Breast epithelium (tissue), 4 donors: ENCODE measurements around the gene NPR2. TPM values are rescaled to one million over a fixed set of nuclear protein-coding genes. Genes with fewer than 3 reads are reported as not detected.

Experiments used
- DNase-seq, 2 donors: peaks; one replicate each; pipeline ENCODE4 v3.0.0-alpha.2; 2019; ENCODE audit warnings: low spot score in 2 of 2
- H3K27ac ChIP-seq, 2 donors: fragments of 200-600 bp; sonication (generic) in 1 of 2; one replicate each; pipeline ENCODE4 v1.5.1; 2016 to 2019; ENCODE audit warnings: mild to moderate bottlenecking in 1 of 2
- H3K27me3 ChIP-seq, 2 donors: fragments of 200-600 bp; sonication (generic) in 1 of 2; one replicate each; pipeline versions ENCODE4 v1.5.1 to v1.6.0; 2017 to 2019; ENCODE audit warnings: control low read depth in 1 of 2, mild to moderate bottlenecking in 1 of 2
- H3K36me3 ChIP-seq: fragments of 200-600 bp; one replicate; pipeline ENCODE4 v1.5.1; 2019
- H3K4me1 ChIP-seq, 2 donors: fragments of 200-600 bp; sonication (generic); one replicate each; pipeline ENCODE4 v1.5.1; 2016 to 2019; ENCODE audit warnings: control low read depth in 1 of 2
- H3K4me3 ChIP-seq, 3 donors: fragments of 200-600 bp; sonication (generic); 1 replicate in 2 of 3; 2 replicates in 1 of 3; pipeline ENCODE4 v1.5.1; 2016 to 2019; ENCODE audit warnings: mild to moderate bottlenecking in 3 of 3, moderate library complexity in 2 of 3
- H3K9me3 ChIP-seq, 2 donors: fragments of 200-600 bp; sonication (generic) in 1 of 2; one replicate each; pipeline ENCODE4 v1.5.1; 2016 to 2019; ENCODE audit warnings: control low read depth in 1 of 2
- POLR2A ChIP-seq: fragments of 450-650 bp; IDR thresholded peaks from one replicate; pipeline ENCODE4 v1.6.1; 2016; ENCODE audit warnings: antibody characterized with exemption, mild to moderate bottlenecking, moderate library complexity
- POLR2AphosphoS5 ChIP-seq, 3 donors: sonication (generic); formaldehyde crosslinking; IDR thresholded peaks; one replicate each; pipeline ENCODE4 v1.6.1; 2017; ENCODE audit warnings: antibody characterized with exemption in 3 of 3
- intact Hi-C: fragments of 100-400 bp; cut with DNase I; formaldehyde crosslinking; loops from one replicate; pipeline ENCODE4 v1.15.1; 2023; ENCODE audit warnings: low total_unique reads
- total RNA-seq, 3 donors: library from RNA; depleted of rRNA; stranded (reverse); fragments of >200 nt; gene quantifications; one replicate each; pipeline ENCODE4 v1.1.0, GENCODE V29; 2016
- TF ChIP-seq, protein P1 (sequence below), 3 donors: fragments of 450-650 bp; IDR thresholded peaks; one replicate each; pipeline ENCODE4 v1.5.1; 2016 to 2017; ENCODE audit warnings: antibody characterized with exemption in 3 of 3, mild to moderate bottlenecking in 3 of 3, moderate library complexity in 3 of 3

Gene NPR2
- total RNA-seq, 3 donors from 2014 or later, result 10.2 to 34.2 (median 14.7) TPM

DNA sequence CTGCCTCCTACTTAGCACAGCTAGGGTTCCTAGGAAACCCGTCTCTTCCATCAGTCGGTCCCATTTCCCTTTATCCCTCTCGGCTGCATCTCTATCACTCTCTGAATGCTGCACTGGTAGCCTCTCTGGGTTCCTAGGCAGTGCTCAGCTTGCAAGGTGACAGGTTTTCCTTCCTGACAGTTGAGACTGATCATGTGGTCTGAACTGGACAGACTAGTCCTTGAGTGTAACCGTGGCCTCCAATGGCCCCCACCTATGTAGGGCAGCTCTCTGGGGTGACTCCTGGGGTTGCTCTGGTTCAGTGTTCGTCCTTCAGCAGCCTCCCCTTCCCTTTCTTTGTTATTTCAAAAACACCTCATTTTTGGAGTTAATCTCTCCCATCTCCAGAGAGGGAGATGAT is 41.4 kb downstream of the NPR2 start:
- peaks cover 4 to 16% of the 10 kb centered on the region in 2 donors for H3K4me1 ChIP-seq
- no peaks in the 10 kb centered on the region for H3K27me3 ChIP-seq
- H3K9me3 ChIP-seq, result no peaks in the 10 kb centered on the region
- intact Hi-C loops, result loop anchor here (5.0 to 10.0 kb wide), 2 partner anchors 176 to 1902 kb away; partner anchors contain the start of genes CCDC107 and RMRP
- H3K4me3 ChIP-seq, result no peak overlapping the region
- TF ChIP-seq POLR2AphosphoS5 (IDR thresholded peaks at IDR 0.05) (peak in 1 of 3 donors; percentile 8), POLR2A (no peak)
- TF ChIP-seq, protein P1, sequence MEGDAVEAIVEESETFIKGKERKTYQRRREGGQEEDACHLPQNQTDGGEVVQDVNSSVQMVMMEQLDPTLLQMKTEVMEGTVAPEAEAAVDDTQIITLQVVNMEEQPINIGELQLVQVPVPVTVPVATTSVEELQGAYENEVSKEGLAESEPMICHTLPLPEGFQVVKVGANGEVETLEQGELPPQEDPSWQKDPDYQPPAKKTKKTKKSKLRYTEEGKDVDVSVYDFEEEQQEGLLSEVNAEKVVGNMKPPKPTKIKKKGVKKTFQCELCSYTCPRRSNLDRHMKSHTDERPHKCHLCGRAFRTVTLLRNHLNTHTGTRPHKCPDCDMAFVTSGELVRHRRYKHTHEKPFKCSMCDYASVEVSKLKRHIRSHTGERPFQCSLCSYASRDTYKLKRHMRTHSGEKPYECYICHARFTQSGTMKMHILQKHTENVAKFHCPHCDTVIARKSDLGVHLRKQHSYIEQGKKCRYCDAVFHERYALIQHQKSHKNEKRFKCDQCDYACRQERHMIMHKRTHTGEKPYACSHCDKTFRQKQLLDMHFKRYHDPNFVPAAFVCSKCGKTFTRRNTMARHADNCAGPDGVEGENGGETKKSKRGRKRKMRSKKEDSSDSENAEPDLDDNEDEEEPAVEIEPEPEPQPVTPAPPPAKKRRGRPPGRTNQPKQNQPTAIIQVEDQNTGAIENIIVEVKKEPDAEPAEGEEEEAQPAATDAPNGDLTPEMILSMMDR (IDR thresholded peaks at IDR 0.05), result no peak
- peak overlapping the region; percentile 85 to 93 for H3K27ac ChIP-seq
- H3K36me3 ChIP-seq, result no peaks in the 10 kb centered on the region
- peak; percentile 62 for DNase-seq

DNA sequence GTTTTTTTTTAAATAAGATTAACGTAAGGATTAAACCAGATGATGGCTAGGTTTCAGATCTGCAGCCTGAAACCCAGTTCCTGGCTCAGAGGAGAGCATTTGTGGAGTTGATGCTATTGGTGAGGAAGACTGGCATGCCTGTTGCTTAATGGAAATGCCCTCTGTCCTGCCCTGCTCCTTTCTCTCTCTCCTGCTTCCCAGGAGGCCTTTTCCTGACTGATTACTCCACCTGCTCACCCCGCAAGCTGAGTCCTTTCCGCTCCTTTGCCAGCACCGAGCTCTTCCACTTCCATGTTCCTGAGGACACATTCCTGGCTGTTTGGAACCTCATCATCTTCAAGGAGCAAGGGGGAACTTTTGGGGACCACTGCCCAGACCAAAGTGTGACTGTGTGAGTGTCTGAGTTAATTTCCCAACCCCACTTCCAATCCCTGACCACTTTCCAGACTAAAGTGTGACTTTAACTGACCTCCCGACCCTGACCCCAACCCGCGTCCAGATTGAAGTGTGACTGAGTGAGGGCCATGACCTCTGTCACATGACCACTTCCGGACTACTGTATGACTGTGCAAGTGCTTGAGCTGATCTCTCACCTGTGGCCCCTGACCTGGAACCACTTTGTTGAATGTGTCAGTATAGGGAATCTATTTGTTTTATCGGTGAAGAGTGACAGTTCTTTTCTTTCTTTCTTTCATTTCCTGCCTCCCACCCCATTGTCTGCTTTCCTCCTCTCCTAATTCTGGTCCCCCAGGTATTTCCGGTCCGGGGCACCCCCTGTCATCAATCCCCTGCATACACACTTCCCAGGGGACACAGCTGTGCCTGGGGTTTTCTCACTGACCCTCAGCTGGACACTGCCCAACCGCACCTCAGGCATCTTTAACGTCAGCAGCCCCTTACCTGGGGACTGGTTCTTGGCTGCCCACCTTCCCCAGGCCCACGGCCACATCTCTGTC is 43.1 kb downstream of the NPR2 start:
- Histone ChIP-seq H3K27ac (peak overlapping the region; percentile 85 to 93), H3K36me3 (no peaks in the 10 kb centered on the region), H3K4me3 (no peak overlapping the region), H3K9me3 (no peaks in the 10 kb centered on the region), H3K4me1 (peaks cover 4 to 16% of the 10 kb centered on the region in 2 donors), H3K27me3 (no peaks in the 10 kb centered on the region)
- intact Hi-C loops, result loop anchor here (5.0 to 10.0 kb wide), 2 partner anchors 177 to 1900 kb away; partner anchors contain the start of genes CCDC107 and RMRP
- no peak for TF ChIP-seq POLR2A
- no peak for DNase-seq

DNA sequence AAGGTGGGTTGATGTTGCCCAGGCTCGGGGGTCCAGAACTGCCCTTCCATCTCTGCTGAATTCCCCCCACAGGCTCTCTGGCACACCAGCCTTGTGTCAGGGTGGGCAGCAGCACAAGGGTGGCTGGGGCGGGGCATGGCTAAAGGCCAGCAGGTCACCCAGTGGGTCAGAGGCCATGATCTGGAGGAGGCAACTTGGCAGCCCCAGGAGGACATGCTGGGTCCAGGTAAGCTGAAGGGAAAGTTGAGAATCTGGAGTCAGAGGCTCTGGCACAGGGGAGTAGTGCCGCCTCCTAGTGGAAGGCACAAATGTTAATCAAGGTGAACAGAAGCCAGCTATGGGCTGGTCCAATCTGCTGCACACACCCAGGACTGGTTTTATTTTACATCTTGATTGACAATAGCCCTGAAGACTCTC is 43.8 kb downstream of the NPR2 start:
- no peak for DNase-seq
- Histone ChIP-seq H3K4me1 (peaks cover 4 to 16% of the 10 kb centered on the region in 2 donors), H3K27me3 (no peaks in the 10 kb centered on the region), H3K4me3 (no peak overlapping the region), H3K36me3 (no peaks in the 10 kb centered on the region), H3K9me3 (no peaks in the 10 kb centered on the region), H3K27ac (peak overlapping the region; percentile 85 to 93)
- TF ChIP-seq POLR2AphosphoS5 (IDR thresholded peaks at IDR 0.05) (no peak), POLR2A (no peak)
- TF ChIP-seq, protein P1 (IDR thresholded peaks at IDR 0.05), result peak in 1 of 3 donors; percentile 17
- intact Hi-C loops, result loop anchor here (10.0 kb wide), 1 partner anchor 1900 kb away; no protein-coding TSS in a partner anchor

DNA sequence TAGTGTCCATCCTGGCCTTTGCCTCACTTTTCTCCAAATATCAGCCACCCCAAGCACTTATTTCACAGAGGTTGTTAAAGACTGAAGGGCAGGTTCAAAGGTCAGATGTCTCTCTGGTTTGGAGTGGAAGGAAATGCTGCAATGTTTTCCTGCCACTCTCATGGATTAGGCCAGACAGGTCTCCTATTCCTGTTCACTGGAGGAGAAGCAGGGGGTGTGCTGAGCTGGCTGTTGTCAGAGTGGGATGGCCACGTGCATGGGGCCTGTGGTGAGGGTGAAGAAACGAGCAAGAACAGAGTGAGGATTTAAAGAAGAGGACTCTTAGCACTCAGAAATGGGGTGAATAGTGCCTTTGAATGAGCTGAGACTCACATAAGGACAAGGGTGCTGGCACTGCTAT is 44.4 kb downstream of the NPR2 start:
- peaks cover 4 to 16% of the 10 kb centered on the region in 2 donors for H3K4me1 ChIP-seq
- TF ChIP-seq, protein P1 (IDR thresholded peaks at IDR 0.05), result no peak
- no peak for TF ChIP-seq POLR2AphosphoS5 (IDR thresholded peaks at IDR 0.05)
- no peak for TF ChIP-seq POLR2A
- no peak overlapping the region for H3K4me3 ChIP-seq
- peak overlapping the region in 1 of 2 donors; percentile 93 for H3K27ac ChIP-seq
- intact Hi-C loops, result loop anchor here (10.0 kb wide), 1 partner anchor 1899 kb away; no protein-coding TSS in a partner anchor
- H3K9me3 ChIP-seq, result no peaks in the 10 kb centered on the region
- no peak for DNase-seq
- no peaks in the 10 kb centered on the region for H3K27me3 ChIP-seq
- H3K36me3 ChIP-seq, result no peaks in the 10 kb centered on the region

DNA sequence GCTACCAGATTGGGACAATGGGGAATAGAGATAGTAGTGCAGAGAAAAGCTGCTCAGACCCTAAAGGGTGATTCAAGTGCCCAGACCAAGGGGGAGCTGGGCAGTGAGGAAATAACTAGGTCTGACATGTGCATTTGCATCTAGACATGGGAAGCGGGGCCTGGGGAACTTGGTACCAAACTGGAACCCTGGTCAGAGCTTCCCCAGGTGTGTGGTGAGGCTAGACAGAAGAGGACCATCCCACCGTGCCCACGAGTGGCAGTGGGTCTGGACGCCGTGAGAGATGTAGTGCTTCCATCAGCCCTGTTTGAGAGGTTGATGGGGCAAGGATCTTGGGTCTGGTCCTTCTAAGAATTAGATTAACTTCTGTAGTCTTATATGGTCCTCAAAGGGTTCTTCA is 45.2 kb downstream of the NPR2 start:
- H3K27me3 ChIP-seq, result no peaks in the 10 kb centered on the region
- no peak overlapping the region for H3K27ac ChIP-seq
- H3K9me3 ChIP-seq, result no peaks in the 10 kb centered on the region
- TF ChIP-seq POLR2A (no peak), POLR2AphosphoS5 (IDR thresholded peaks at IDR 0.05) (no peak)
- TF ChIP-seq, protein P1 (IDR thresholded peaks at IDR 0.05), result no peak
- peaks cover 4 to 15% of the 10 kb centered on the region in 2 donors for H3K4me1 ChIP-seq
- H3K4me3 ChIP-seq, result no peak overlapping the region
- no peak for DNase-seq
- intact Hi-C loops, result loop anchor here (10.0 kb wide), 1 partner anchor 1898 kb away; no protein-coding TSS in a partner anchor
- no peaks in the 10 kb centered on the region for H3K36me3 ChIP-seq
